HepG2 (cell line): ENCODE results near the gene KCNQ5.

Experiments used
- MAX ChIP-seq: IDR thresholded peaks from 2 replicates; pipeline ENCODE4 v1.6.1; 2012; ENCODE audit warnings: inconsistent platforms
- RCOR2 ChIP-seq: IDR thresholded peaks from 2 replicates; pipeline ENCODE4 v1.6.1; 2016; ENCODE audit warnings: missing biosample characterization, missing genetic modification reagents

GRCh38 chr6:73240730-73241129, 618.9 kb downstream of the KCNQ5 start:
- TF ChIP-seq MAX (no peak), RCOR2 (CRISPR knock-in tag) (no peak)
